SK-N-SH (cell line): ENCODE measurements around the gene EDN1. TPM values are rescaled to one million over a fixed set of nuclear protein-coding genes. Genes with fewer than 3 reads are reported as not detected.

Experiments
- CTCF ChIA-PET: fragments of 300-600, 350-600 bp; formaldehyde crosslinking; extraction: SDS; loops from one replicate; lab custom pipeline; 2021; lab: Yijun Ruan, JAX
- POLR2A ChIA-PET: fragments of 350-600 bp; sonication (Branson Sonifier 250); formaldehyde crosslinking; extraction: SDS; loops from one replicate; lab custom pipeline; 2020; ENCODE audit warnings: antibody characterized with exemption, inconsistent platforms; lab: Yijun Ruan, JAX
- DNase-seq: peaks from one replicate; pipeline ENCODE4 v3.0.0; 2012
- H2AFZ ChIP-seq: fragments of 200-600 bp; sonication (generic); 2 replicates; pipeline ENCODE4 v1.8.1; 2016; ENCODE audit warnings: antibody characterized with exemption, mild to moderate bottlenecking, low read depth
- H3F3A ChIP-seq: fragments of 200-600 bp; sonication (generic); replicated peaks from 2 replicates; pipeline ENCODE3; 2016; ENCODE audit warnings: antibody characterized with exemption, mild to moderate bottlenecking; ENCODE audit not compliant: insufficient read depth
- H3K27ac ChIP-seq, 2 experiments: fragments of 200-500 bp in 1 of 2; fragments of 200-600 bp in 1 of 2; sonication (Bioruptor generic) in 1 of 2; sonication (generic), shearing (Covaris generic) in 1 of 2; 2 replicates each; pipeline versions ENCODE4 v1.5.1 to v1.6.1; 2014 to 2016; ENCODE audit warnings: low read depth in 2 of 2, inconsistent platforms in 1 of 2, low read length in 1 of 2, mild to moderate bottlenecking in 1 of 2, mixed read lengths in 1 of 2
- H3K27me3 ChIP-seq: fragments of 200-600 bp; sonication (generic), shearing (Covaris generic); 2 replicates; pipeline ENCODE4 v1.6.1; 2016; ENCODE audit warnings: mixed run types; ENCODE audit not compliant: insufficient read depth
- H3K36me3 ChIP-seq, 2 experiments: fragments of 200-500 bp in 1 of 2; fragments of 200-600 bp in 1 of 2; sonication (Bioruptor generic) in 1 of 2; sonication (generic) in 1 of 2; replicated peaks in 1 of 2; 2 replicates each; pipeline versions ENCODE3 to v1.5.1; 2014 to 2016; ENCODE audit warnings: low read length in 1 of 2, mild to moderate bottlenecking in 1 of 2; ENCODE audit not compliant: insufficient read depth in 2 of 2, control insufficient read depth in 1 of 2
- H3K4me1 ChIP-seq, 2 experiments: fragments of 200-500 bp in 1 of 2; fragments of 200-600 bp in 1 of 2; sonication (Bioruptor generic) in 1 of 2; sonication (generic), shearing (Covaris generic) in 1 of 2; 2 replicates each; pipeline versions ENCODE4 v1.5.1 to v1.6.1; 2014 to 2016; ENCODE audit warnings: low read depth in 1 of 2, low read length in 1 of 2, mixed run types in 1 of 2; ENCODE audit not compliant: insufficient read depth in 2 of 2, control insufficient read depth in 1 of 2
- H3K4me2 ChIP-seq: fragments of 200-600 bp; sonication (generic), shearing (Covaris generic); 2 replicates; pipeline ENCODE4 v1.6.1; 2017; ENCODE audit warnings: mixed run types
- H3K4me3 ChIP-seq, 2 experiments: fragments of 200-500 bp in 1 of 2; fragments of 200-600 bp in 1 of 2; sonication (Bioruptor generic) in 1 of 2; sonication (generic), shearing (Covaris generic) in 1 of 2; 2 replicates each; pipeline versions ENCODE4 v1.5.1 to v1.8.1; 2014 to 2016; ENCODE audit warnings: low read depth in 2 of 2, inconsistent platforms in 1 of 2, low read length in 1 of 2, mild to moderate bottlenecking in 1 of 2, mixed read lengths in 1 of 2, moderate library complexity in 1 of 2
- H3K79me2 ChIP-seq: fragments of 200-600 bp; sonication (generic); 2 replicates; pipeline ENCODE4 v1.8.1; 2017; ENCODE audit warnings: mild to moderate bottlenecking; ENCODE audit not compliant: insufficient read depth
- H3K9ac ChIP-seq: fragments of 200-600 bp; sonication (generic); 2 replicates; pipeline ENCODE4 v1.6.1; 2017; ENCODE audit warnings: mixed run types
- H3K9me2 ChIP-seq: fragments of 200-600 bp; sonication (generic); 2 replicates; pipeline ENCODE4 v1.6.1; 2017; ENCODE audit warnings: mixed run types
- H3K9me3 ChIP-seq: fragments of 200-600 bp; sonication (generic); 2 replicates; pipeline ENCODE4 v1.6.1; 2017; ENCODE audit warnings: mixed run types, mild to moderate bottlenecking, moderate library complexity
- H4K20me1 ChIP-seq: fragments of 200-600 bp; sonication (generic); 2 replicates; pipeline ENCODE4 v1.6.1; 2017; ENCODE audit warnings: mild to moderate bottlenecking, mixed run types; ENCODE audit not compliant: insufficient read depth
- CHD2 ChIP-seq: fragments of 150-350 bp; IDR thresholded peaks from 2 replicates; pipeline ENCODE4 v1.6.1; 2018; ENCODE audit warnings: low read length; ENCODE audit not compliant: partially characterized antibody
- EP300 ChIP-seq, 2 experiments: IDR thresholded peaks; 2 replicates each; pipeline versions ENCODE4 v1.4.0 to v1.6.1; 2012; ENCODE audit warnings: borderline replicate concordance in 1 of 2, low read depth in 1 of 2, low read length in 1 of 2
- GABPA ChIP-seq: IDR thresholded peaks from 2 replicates; pipeline ENCODE4 v1.4.0; 2012; ENCODE audit warnings: low read depth, mild to moderate bottlenecking
- JUND ChIP-seq: IDR thresholded peaks from 2 replicates; pipeline ENCODE4 v1.4.0; 2012
- MXI1 ChIP-seq: IDR thresholded peaks from 2 replicates; pipeline ENCODE4 v1.6.1; 2012; ENCODE audit warnings: mild to moderate bottlenecking, low read depth, low read length, improper control_type of control experiment
- NFIC ChIP-seq: IDR thresholded peaks from 2 replicates; pipeline ENCODE4 v1.4.0; 2012; ENCODE audit warnings: borderline replicate concordance
- NRF1 ChIP-seq: IDR thresholded peaks from 2 replicates; pipeline ENCODE4 v1.6.1; 2012; ENCODE audit warnings: low read depth, mild to moderate bottlenecking, low read length
- POLR2AphosphoS5 ChIP-seq: IDR thresholded peaks from 2 replicates; pipeline ENCODE4 v1.6.1; 2012; ENCODE audit warnings: low read depth, low read length
- RAD21 ChIP-seq: IDR thresholded peaks from 2 replicates; pipeline ENCODE4 v1.6.1; 2012; ENCODE audit warnings: mild to moderate bottlenecking, low read length
- RFX5 ChIP-seq: IDR thresholded peaks from 2 replicates; pipeline ENCODE4 v1.6.1; 2012; ENCODE audit warnings: mild to moderate bottlenecking, improper control_type of control experiment, low read length
- RXRA ChIP-seq: IDR thresholded peaks from 2 replicates; pipeline ENCODE4 v1.4.0; 2012; ENCODE audit warnings: low read depth, mild to moderate bottlenecking, borderline replicate concordance
- SIN3A ChIP-seq: IDR thresholded peaks from 2 replicates; pipeline ENCODE4 v1.6.1; 2012; ENCODE audit warnings: low read depth, mild to moderate bottlenecking, low read length, moderate library complexity, borderline replicate concordance
- TAF1 ChIP-seq: IDR thresholded peaks from 2 replicates; pipeline ENCODE4 v1.6.1; 2012; ENCODE audit warnings: low read depth, mild to moderate bottlenecking, low read length, moderate library complexity, borderline replicate concordance
- TCF12 ChIP-seq: IDR thresholded peaks from 2 replicates; pipeline ENCODE4 v1.4.0; 2012
- TEAD4 ChIP-seq: IDR thresholded peaks from 2 replicates; pipeline ENCODE4 v1.4.0; 2012; ENCODE audit warnings: mild to moderate bottlenecking, borderline replicate concordance; ENCODE audit not compliant: insufficient read depth
- YY1 ChIP-seq: IDR thresholded peaks from 2 replicates; pipeline ENCODE4 v1.4.0; 2012; ENCODE audit warnings: low read depth, mild to moderate bottlenecking
- WGBS: methylation state at CpG from one replicate; pipeline ENCODE4 v1.1.6; 2017; ENCODE audit warnings: low lambda C conversion rate; 5-methylcytosine and 5-hydroxymethylcytosine counted together
- polyA plus RNA-seq, 3 experiments: library from polyadenylated mRNA; depleted of rRNA; stranded (reverse); fragments of >200 nt; gene quantifications; 2 replicates each; pipeline ENCODE4 v1.2.3, GENCODE V29; 2012
- TF ChIP-seq, protein P1 (sequence below): IDR thresholded peaks from 2 replicates; pipeline ENCODE4 v1.6.1; 2012; ENCODE audit warnings: mild to moderate bottlenecking, low read depth, low read length, moderate library complexity
- TF ChIP-seq, protein P2 (sequence below): IDR thresholded peaks from 2 replicates; pipeline ENCODE4 v1.4.0; 2012; ENCODE audit warnings: low read depth
- TF ChIP-seq, protein P3 (sequence below): fragments of 150-350 bp; IDR thresholded peaks from 2 replicates; pipeline ENCODE4 v1.6.1; 2017; ENCODE audit warnings: antibody characterized with exemption, low read length, low read depth, borderline replicate concordance
- TF ChIP-seq, protein P4 (sequence below): IDR thresholded peaks from 2 replicates; pipeline ENCODE4; 2012
- TF ChIP-seq, protein P5 (sequence below): fragments of 150-350 bp; IDR thresholded peaks from 2 replicates; pipeline ENCODE4 v1.6.1; 2016; ENCODE audit warnings: mild to moderate bottlenecking, low read depth, low read length
- TF ChIP-seq, protein P6 (sequence below): fragments of 200-600 bp; sonication (generic); IDR thresholded peaks from 2 replicates; pipeline ENCODE4 v1.6.1; 2017; ENCODE audit warnings: antibody characterized with exemption, mild to moderate bottlenecking, moderate library complexity

Gene EDN1
- polyA plus RNA-seq, 1 of the 3 experiments (the other 2 are of a cell fraction): 1.3 TPM

DNA sequence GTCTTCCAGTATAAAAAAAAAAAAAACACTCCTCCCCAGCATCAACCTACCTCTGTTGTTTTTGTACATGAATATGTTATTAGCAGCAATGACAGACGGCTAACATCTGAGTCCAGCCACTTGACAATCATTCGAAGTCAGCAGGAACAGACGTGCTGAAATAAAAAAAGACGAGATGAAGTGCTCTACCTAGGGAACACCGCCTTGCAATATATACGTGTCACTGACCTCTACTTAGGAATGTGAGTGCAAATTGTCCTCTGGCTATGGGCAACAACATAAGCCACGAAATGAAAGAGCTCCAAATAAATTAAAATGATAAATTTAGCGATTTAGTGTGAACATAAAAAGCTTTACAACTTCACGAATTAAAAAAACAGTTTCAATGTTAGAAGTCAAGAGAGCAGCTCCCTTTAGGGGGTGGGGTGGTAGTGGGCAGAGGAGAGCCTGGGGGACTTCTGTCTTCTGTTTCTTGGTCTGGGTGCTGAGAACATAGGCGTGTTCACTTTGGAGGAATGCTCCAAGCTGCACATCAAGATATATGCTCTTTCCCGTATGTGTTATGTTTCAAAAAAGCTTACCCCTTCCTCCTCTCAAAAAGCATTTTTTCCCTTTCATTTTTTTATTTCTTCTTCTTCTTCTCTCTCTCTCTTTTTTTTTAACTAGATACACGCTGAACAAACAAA lies 23.3 kb downstream of the EDN1 start (continued):
- TF ChIP-seq CHD2 (no peak), POLR2AphosphoS5 (no peak), TAF1 (no peak), RAD21 (no peak)
- TF ChIP-seq, protein P1, sequence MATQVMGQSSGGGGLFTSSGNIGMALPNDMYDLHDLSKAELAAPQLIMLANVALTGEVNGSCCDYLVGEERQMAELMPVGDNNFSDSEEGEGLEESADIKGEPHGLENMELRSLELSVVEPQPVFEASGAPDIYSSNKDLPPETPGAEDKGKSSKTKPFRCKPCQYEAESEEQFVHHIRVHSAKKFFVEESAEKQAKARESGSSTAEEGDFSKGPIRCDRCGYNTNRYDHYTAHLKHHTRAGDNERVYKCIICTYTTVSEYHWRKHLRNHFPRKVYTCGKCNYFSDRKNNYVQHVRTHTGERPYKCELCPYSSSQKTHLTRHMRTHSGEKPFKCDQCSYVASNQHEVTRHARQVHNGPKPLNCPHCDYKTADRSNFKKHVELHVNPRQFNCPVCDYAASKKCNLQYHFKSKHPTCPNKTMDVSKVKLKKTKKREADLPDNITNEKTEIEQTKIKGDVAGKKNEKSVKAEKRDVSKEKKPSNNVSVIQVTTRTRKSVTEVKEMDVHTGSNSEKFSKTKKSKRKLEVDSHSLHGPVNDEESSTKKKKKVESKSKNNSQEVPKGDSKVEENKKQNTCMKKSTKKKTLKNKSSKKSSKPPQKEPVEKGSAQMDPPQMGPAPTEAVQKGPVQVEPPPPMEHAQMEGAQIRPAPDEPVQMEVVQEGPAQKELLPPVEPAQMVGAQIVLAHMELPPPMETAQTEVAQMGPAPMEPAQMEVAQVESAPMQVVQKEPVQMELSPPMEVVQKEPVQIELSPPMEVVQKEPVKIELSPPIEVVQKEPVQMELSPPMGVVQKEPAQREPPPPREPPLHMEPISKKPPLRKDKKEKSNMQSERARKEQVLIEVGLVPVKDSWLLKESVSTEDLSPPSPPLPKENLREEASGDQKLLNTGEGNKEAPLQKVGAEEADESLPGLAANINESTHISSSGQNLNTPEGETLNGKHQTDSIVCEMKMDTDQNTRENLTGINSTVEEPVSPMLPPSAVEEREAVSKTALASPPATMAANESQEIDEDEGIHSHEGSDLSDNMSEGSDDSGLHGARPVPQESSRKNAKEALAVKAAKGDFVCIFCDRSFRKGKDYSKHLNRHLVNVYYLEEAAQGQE: no peak

DNA sequence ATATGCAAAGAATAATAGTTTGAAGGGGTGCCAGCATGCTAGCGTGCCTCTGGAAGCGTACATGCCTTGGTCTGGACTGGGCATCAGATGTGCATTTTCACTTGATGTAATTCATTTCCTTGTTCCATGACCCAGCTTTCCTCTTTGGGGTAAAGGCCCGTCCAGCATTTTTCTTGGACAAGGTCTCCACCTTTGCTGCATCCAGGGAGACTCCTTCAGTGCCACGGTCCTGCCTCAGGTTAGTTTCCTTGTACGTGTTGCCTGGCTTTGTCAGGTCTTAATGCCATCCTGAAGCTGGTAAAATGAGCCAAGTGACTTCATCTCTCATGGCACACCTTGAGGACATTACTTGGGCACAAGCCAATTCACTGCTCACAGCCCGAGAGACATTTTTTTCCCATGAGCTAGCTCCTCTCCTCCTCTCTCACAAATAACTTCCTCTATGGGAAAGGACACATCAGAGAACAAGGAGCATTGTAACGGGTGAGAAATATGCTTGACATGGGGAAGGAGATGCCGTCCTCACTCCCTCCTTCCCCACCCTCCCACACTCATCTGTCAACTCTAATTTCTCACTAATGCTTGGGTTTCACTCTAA lies 23.9 kb downstream of the EDN1 start:
- DNase-seq: no peak
- Histone ChIP-seq H3K4me3 (no peak overlapping the region), H3F3A (peaks cover 17% of the 10 kb centered on the region), H3K79me2 (no peaks in the 10 kb centered on the region), H4K20me1 (no peaks in the 10 kb centered on the region), H3K4me1 (no peaks in the 10 kb centered on the region), H3K27ac (peak overlapping the region in 1 of 2 experiments; percentile 41; a peak in 3 of 4 replicates), H3K9me2 (0 out of 2 replicates have a peak, but pooled peaks cover 4% of the 10 kb centered on the region), H3K36me3 (no peaks in the 10 kb centered on the region), H2AFZ (peak overlapping the region; percentile 37), H3K9me3 (no peaks in the 10 kb centered on the region), H3K9ac (no peak overlapping the region), H3K27me3 (no peaks in the 10 kb centered on the region), H3K4me2 (peak overlapping the region; percentile 42)
- ChIA-PET POLR2A (no interaction called here), CTCF (interaction anchor here (1.1 kb wide), 1 partner anchor 25 kb away, joined by 4 read pairs; no protein-coding TSS in a partner anchor)
- 48% methylated on average over 8 of the region's 8 CpGs for WGBS
- TF ChIP-seq, protein P2, sequence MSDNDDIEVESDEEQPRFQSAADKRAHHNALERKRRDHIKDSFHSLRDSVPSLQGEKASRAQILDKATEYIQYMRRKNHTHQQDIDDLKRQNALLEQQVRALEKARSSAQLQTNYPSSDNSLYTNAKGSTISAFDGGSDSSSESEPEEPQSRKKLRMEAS: peak; percentile 22; the same call in 1 of the 2 replicates
- no peak for TF ChIP-seq GABPA
- no peak for TF ChIP-seq RFX5
- TF ChIP-seq MXI1: no peak
- TF ChIP-seq EP300 (IDR thresholded peaks at IDR 0.05; ENCODE audit: borderline replicate concordance in 1 of 2, low read depth in 1 of 2, low read length in 1 of 2): peak in 1 of 2 experiments; percentile 37; a peak in 1 of 4 replicates
- no peak for TF ChIP-seq NRF1
- no peak for TF ChIP-seq RXRA
- TF ChIP-seq, protein P3, sequence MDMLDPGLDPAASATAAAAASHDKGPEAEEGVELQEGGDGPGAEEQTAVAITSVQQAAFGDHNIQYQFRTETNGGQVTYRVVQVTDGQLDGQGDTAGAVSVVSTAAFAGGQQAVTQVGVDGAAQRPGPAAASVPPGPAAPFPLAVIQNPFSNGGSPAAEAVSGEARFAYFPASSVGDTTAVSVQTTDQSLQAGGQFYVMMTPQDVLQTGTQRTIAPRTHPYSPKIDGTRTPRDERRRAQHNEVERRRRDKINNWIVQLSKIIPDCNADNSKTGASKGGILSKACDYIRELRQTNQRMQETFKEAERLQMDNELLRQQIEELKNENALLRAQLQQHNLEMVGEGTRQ: no peak
- TF ChIP-seq TCF12: peak; percentile 37; the same call in 1 of the 2 replicates
- no peak for TF ChIP-seq RAD21
- TF ChIP-seq, protein P4, sequence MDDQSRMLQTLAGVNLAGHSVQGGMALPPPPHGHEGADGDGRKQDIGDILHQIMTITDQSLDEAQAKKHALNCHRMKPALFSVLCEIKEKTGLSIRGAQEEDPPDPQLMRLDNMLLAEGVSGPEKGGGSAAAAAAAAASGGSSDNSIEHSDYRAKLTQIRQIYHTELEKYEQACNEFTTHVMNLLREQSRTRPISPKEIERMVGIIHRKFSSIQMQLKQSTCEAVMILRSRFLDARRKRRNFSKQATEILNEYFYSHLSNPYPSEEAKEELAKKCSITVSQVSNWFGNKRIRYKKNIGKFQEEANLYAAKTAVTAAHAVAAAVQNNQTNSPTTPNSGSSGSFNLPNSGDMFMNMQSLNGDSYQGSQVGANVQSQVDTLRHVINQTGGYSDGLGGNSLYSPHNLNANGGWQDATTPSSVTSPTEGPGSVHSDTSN: peak; percentile 79
- no peak for TF ChIP-seq POLR2AphosphoS5
- TF ChIP-seq YY1: no peak
- TF ChIP-seq NFIC: peak; percentile 71; the same call in 1 of the 2 replicates
- no peak for TF ChIP-seq SIN3A
- TF ChIP-seq JUND: peak; percentile 53
- TF ChIP-seq, protein P5, sequence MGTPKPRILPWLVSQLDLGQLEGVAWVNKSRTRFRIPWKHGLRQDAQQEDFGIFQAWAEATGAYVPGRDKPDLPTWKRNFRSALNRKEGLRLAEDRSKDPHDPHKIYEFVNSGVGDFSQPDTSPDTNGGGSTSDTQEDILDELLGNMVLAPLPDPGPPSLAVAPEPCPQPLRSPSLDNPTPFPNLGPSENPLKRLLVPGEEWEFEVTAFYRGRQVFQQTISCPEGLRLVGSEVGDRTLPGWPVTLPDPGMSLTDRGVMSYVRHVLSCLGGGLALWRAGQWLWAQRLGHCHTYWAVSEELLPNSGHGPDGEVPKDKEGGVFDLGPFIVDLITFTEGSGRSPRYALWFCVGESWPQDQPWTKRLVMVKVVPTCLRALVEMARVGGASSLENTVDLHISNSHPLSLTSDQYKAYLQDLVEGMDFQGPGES: no peak
- TF ChIP-seq, protein P6, sequence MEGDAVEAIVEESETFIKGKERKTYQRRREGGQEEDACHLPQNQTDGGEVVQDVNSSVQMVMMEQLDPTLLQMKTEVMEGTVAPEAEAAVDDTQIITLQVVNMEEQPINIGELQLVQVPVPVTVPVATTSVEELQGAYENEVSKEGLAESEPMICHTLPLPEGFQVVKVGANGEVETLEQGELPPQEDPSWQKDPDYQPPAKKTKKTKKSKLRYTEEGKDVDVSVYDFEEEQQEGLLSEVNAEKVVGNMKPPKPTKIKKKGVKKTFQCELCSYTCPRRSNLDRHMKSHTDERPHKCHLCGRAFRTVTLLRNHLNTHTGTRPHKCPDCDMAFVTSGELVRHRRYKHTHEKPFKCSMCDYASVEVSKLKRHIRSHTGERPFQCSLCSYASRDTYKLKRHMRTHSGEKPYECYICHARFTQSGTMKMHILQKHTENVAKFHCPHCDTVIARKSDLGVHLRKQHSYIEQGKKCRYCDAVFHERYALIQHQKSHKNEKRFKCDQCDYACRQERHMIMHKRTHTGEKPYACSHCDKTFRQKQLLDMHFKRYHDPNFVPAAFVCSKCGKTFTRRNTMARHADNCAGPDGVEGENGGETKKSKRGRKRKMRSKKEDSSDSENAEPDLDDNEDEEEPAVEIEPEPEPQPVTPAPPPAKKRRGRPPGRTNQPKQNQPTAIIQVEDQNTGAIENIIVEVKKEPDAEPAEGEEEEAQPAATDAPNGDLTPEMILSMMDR: no peak
- no peak for TF ChIP-seq TEAD4
